HG02970 (cell line): ENCODE results near the gene USPL1.

ENCODE experiments used
- ATAC-seq: cut with Tn5 transposase; IDR thresholded peaks from one replicate; pipeline ENCODE4 v1.9.1; 2021; ENCODE audit warnings: mild to moderate bottlenecking, moderate library complexity, moderate number of reproducible peaks; ENCODE audit not compliant: unreplicated experiment, low FRiP score

USPL1 gene

DNA sequence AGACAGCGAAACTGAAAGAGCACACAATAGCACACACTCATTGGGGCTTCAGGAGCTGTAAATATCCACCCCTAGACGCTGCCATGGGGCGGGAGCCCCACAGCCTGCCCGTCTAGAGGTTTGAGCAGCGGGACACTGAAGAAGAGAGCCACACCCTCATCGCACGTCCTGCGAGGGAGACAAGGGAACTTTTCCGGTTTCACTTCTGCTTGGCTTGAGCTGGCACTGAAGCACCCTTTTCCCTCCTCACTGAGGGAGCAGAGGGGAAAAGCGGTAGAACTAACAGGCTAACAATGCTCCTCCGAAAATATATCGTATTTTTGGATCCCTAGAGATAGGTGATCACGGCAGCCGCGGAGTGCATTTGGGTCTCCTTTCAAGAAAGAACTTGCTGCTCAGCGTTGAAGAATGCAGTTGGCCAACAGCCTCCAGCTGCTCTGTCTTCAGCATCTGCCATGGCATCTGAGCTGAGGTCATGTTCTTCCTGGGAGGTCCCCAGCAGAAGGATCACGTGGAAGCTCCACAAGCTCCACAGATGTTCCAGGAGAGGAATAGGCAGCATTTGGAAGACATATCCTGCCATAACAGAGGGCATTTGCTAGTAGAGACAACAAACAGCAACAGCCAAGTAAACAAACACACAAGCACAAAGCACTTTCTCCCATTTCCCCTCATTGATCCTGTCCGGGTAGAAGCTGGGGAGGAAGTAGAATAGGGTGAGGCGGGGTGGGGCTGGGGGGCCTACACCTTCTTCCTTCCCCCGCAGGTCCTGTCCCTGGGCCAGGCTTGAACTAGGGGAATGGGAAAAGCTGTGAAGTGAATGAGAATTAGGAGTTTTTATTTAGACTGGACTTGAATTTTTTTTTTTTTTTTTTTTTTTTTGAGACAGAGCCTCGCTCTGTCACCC is 72.8 kb downstream of the USPL1 start:
- ATAC-seq: no peak

DNA sequence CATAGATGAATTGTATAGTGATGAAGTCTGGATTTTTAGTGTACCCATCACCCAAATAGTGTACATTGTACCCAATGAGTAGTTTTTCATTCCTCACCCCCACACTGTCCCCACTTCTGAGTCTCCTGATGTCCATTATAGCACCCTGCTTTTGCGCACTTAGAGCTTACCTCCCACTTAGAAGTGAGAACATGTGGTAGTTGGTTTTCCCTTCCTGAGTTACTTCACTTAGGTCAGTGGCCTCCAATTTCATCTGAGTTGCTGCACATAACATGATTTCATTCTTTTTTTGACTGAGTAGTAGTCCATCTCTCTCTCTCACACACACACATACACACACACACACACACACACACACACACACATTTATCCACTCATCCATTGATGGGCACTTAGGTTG is 74.4 kb downstream of the USPL1 start:
- ATAC-seq: no peak

DNA sequence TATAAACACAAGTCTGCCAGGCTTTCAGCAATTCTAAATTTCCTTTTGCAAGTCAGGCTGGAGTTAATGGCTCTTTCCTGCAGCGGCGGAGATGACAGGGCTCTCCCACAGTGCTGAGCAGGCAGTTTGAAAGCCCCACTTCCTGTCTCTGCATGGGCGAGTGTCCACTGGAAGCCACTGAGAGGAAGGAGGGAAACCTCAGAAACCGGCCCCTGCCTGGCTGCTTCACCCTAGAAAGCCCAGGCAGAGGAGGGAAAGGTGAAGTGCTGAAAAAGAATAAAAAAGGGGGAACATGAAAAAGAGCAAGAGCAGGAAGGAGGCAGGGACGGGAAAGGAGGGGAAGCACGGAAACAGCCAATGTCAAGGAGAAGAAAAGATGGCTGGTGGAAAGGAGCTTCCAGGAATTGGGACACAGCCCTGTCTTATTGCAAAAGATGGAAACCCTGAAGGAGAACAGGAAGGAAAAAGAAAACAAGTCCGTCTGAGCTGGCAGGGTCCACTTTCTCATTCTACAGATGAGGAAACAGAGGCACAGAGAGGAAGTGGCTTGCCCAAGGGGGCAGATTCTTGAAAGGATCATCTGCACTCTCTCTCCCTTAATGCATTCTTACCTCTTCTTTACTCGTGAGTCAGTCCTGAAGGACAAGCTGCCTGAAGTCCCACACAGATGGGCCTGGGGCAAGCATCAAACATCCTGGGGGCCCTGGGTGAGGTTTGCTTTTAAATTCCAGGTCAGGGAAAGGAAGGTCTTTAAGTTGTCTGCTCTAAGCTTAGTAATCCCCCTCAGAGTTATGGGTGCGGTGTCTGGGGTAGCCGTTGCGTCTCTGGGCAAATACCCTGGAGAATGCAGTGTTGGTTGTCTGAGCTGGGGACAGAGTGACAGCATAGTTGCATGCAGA is 78.8 kb downstream of the USPL1 start:
- no peak for ATAC-seq

DNA sequence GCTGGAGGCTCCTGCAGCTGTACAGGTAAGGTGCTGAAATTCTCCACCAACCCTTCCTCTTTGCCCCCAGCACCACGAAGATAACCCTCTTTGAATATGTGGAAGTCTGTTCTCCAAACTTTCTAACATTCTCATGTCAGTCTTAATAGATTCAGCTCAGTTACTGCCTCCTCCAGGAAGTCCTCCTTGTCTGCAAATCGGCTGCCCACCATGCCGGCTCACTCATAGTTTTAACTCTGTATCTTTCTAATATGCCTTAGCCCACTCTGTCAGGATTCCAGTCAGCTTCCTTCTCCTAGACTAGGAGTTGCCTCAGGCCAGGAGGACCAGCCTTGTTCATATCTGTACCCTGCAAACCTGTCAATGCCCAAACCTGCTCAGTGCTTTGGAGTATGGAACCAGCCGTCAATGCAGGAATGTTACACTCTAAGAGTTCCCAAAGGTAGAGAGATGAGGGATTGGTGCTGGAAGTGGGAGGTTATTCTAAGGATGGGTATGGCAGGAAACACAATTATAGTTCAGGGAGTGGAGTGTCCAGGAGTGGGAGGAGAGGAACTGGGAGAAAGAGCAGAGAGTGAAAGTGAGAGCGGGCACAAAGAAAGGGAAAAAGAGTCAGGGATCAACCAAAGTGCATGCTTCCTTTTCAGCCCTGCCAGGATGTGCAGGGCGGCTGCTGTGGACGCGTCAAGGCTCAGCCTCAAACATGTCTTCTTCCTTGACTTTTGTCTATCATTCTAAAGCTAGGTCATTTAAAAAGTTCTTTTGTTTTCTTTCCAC is 79.6 kb downstream of the USPL1 start:
- no peak for ATAC-seq

DNA sequence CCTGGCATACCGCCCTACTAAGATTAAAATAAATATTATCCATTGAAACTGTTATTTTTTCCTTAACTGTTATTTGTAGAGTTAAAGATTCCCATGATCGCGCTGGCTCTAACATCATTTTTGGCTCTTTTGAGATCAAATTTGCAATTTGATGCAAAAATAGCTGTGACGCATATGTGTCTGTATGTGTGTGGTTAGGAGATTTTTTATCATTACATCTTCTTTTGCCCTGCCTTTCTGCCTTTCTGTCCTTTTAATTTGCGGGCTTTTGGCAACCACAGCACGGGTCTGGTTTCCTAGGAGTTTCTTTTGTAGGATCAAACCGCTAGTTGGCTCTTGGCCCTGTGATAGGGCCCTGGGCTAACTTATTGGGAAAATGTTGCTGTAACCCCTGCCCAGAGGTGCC is 80.3 kb downstream of the USPL1 start:
- ATAC-seq: no peak

DNA sequence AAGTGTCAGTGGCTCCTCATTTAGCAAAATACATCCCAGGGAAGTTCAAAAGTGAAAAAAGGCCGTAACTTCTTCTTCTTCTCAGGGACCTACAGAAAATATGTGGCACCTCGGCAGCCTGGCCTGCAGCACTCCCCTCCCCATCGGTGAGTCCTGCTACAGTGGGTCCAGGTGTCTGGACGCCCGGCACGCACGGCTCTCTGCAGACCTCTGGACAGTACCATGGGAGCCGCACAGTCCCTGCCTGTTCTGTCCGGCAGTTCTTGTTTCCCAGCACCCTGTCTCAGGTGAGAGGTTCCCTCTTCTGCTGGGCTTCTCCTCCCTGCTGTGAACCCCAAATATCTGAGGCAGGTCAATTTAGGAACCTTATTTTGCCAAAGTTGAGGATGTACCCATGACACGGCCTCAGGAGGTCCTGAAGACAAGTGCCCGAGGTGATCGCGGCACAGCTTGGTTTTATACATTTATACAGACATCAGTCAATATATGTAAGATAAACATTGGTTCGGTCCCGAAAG is 80.8 kb downstream of the USPL1 start:
- ATAC-seq: no peak

DNA sequence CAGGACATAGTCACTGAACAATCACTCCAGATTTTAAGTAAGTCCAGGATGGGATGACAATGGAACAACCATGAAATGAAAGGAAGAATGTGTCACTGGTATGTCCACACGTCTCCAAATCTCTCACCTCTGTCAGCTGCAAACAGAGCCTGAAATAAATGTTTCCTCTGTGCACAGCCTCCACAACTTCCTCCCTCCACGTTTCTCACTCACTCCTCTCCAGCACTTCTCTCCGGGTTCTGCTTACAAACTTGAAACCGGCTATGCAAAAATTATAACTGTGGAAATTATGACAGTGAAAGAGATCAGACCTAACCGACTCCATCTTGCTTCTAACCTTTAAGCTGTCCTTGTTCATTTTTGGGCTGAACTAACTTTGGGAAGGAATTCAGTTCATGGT is 82.6 kb downstream of the USPL1 start:
- no peak for ATAC-seq

DNA sequence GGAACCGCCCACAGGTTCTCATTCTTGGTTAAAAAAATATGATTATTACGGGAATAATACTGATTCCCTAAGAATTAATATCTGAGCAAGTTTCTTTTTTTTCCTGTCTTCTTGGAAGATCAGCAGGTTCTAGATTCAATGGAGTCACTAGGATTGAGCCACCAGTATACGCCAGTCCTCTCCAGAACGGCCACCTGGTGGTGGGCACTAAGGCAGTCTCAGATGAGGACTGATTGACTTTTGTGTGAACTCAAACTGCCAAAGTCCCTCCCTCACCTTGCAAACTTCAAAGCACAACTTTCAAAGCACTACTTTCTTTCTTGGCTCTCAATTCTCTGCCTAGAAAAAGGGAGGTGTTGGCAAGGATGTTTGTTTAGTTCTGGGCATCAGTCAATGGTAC is 84.3 kb downstream of the USPL1 start:
- no peak for ATAC-seq

DNA sequence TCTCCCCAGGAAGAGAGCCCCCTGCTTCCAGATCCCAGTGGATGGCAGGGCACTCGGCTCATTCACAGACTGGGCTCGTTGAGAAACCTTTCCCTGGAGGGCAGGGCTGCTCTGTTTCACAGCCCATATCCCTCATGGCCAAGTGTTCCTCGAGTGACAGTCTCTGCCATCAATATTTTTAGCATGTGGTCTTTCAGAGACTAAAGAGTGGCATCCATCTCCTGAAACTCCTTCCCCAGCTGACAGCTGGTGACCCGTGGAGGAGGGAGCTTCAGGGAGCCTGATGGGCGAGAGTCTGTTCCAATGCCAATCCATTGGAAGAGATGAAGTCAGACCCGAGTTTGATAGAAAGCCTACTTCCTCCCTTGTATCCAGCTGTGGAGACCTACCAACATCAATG is 86.9 kb downstream of the USPL1 start:
- ATAC-seq: no peak

DNA sequence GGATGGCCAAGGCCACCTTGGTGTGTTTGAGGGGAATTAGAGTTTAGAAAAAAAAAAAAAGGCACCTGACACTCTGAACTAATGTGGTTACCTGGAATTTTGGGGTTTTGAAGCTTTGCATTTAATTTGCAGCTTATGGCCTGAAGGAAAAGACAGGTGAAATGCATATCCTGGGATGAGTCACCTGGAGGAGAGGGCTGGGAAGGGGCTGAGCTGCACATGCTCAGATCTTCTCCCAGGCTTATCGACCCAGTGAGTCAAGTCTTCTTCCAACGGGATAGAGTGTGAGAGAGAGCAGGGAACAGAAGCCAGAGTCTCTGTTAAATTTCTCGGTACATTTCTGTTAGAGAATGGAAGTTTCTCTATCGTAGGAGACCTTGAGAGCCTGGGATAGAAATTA is 88.0 kb downstream of the USPL1 start:
- ATAC-seq: no peak

DNA sequence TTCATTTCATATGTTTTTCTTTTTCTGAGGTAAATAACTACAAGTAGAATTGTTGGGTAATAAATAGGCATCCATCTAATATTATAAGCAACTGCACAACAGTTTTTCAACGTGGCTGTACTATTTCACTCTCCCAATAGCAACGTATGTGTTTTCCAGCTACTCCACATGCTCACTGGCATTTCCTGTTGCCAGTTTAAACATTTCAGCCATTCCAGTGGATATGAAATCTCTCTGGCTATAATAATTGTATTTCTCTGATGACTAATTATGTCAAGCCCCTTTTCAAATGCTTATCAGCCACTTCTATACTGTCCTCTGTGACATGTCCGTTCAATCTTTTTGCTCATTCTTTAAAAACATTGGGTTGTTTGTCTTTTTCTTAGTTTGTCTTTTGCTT is 90.8 kb downstream of the USPL1 start:
- ATAC-seq: no peak
